CD4-positive, alpha-beta T cell treated with Interleukin-12 subunit alpha and Interleukin-12 subunit beta, for 1 hour (primary cell): ENCODE measurements around the gene KCTD18.

Experiments
- DNase-seq: peaks from one replicate; pipeline ENCODE4 v3.0.0-alpha.2; 2020

The KCTD18 gene

DNA sequence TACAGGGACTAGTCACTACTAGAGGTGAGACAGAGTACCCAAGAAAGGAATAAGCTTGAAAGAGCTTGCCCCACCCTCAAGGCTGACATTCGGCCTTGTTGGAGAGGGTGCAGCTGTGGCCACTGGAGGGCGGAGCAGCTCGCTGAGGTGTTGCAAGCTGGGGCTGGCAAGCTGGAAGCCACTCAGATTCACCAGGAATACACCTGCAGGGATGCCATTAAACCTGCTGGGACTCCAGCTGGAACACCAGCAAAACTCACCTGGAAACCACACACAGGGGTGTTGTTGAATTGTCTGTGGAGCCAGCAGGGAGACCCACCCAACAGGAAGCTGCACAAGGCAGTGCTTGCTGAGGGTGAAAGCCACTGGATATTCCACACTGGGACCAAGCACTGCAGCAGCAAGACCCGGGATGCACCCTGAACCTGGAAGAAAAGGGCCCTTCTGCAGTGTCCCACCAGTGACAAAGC, 26.1 kb downstream of the KCTD18 start:
- DNase-seq = no peak

DNA sequence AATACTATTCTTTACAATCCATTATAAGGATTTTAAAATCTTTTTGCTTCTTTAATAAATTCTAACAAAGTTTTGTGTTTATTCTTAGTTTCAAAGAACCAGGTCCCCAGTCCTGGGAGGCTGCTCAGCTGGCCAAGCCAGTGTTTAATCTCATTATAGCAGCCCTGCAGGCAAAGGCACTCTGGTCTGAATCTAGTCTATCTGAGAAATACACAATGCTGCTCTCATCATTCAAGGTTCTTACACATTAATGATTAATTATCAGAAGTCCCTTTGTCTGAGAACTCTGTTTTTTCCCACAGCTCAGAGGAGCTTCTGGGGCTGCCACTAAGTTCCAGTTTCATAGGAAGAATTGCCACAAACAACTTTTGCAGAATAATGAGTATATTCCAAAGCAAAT, 27.7 kb downstream of the KCTD18 start:
- DNase-seq = no peak

DNA sequence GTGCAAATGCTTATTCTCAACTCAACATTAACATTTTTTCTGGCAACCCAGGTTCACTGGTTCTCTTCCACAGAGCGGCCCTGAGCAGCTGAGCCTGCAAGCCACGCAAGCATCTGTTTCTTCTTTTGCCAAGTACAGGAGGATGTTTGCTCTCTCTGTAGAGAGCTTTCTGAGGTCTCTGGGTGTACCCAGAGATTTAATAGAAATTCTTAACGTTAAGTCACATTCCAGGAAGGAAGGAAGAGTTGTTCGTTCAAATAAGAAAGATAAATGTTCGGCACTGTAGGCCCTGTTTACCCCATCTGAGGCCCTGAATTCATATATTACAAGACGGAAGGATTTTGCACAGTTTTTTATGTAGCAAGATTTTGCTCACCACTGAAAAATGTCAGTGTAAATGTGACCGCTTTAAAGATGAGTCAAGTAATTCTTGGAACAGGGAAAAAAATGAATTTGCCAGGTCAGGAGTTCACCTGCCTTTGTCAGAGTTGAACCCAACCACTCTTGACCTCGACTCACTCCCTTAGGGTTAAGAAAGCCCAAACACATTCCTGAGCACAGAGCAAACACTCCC, 30.1 kb downstream of the KCTD18 start:
- no peak for DNase-seq

DNA sequence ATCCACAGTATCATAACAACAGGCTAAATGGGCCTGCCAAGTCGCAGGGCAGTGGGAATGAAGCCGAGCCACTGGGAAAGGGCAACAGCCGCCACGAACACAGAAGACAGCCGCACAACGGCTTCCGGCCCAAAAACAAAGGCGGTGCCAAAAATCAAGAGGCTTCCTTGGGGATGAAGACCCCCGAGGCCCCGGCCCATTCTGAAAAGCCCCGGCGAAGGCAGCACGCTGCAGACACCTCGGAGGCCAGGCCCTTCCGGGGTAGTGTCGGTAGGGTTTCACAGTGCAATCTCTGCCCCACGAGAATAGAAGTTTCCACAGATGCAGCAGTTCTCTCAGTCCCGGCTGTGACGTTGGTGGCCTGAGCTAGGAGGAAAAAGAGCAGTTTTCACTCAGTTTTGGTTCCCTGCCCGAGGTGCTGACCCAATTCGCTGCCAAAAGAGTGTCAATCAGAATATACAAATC, 32.2 kb downstream of the KCTD18 start:
- DNase-seq = no peak

DNA sequence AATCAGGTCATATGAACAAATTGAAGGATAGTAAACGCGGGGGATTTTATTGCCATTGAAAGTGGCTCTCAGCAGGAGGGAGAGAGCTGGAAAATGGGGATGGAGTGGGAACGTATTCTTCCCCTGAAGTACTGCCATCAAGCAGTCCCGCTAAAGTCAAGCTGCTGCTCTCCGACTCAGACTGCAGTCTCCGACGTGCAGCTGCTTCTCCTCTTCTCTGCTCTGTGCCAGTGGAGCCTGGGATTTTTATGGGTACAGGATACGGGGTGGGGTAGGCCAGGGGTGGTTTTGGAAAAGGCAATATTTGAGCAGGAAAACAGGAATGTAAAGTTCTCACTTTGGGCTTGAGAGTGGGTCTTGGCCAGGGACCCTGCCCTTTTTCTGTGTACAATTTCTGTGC, 33.0 kb downstream of the KCTD18 start:
- DNase-seq = no peak

DNA sequence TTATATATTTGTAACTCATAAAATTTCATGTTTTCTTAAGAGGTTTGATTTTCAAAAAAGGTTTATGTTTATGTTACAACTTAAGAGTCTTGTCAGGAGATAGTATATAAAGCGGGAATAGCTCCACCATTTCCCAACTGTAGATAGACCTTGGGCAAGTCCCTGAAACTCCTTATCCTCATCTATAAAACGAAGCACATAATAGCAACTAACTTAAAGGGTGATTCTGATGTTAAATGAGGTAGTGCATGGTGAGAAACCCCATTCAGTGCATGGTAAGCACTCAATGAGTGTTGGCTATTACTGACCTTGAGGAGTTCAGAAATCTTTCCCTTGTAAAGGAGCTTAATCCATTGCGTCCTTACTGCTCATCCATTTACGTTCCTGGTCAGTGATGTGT, 34.1 kb downstream of the KCTD18 start:
- no peak for DNase-seq

DNA sequence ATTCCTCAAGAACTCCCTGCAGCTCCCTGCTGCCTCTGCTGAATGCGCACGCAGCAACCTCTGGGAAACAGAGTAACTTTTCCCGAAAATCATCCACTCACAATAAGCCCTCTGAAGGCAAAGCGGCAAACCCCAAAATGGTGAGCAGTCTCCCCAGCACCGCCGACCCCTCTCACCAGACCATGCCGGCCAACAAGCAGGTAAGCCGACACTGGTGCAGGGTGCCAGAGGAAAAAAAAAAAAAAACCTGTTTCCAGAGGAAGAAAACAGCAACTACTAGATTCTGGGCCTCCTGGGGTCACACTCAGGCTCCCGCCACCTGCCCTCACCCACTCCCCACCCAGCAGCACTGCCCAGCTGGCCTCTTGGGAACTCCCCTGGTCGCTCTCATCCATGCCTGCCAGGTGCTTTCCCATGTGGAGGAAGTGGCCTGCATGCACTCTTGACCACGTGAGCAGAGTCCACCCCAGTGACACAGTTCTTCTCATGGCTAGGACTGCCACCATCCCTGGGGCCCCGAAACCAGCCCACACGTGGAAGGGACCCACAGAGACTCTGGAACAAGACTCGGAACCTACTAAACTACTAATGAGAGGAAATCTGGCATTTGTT, 36.9 kb downstream of the KCTD18 start:
- DNase-seq = no peak

DNA sequence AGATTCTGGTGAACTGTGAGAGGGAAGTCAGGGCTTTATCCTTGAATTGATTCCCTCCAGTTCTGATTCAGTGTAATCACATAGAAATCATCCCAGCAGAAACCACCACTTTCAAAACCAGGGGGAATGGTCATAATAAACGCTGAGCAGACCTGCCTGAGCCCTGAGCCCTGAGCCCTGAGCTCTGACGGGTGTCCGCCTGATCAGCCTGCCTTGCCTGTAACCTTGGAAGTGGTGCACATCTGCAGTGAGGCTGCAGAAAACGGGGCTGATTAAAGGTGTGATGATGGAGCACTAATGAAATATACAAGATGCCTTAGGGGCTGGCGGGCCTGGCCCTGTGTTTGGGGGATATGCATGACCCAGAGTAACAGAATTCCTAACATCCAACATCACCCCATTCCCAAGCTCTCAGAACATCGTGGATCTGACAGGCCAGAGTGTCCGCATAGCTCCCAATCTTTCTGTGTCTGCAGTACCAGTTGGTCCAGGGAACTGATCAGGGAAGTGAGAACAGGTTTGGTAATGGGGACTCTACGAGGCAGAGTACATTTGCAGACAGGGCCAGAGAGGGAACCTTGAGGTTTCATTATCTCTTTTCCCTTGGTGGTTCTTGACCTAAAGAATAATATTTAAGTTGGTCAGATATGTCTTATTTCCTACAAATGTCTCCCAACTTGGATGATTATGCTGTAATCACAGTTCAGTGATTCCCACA, 37.8 kb downstream of the KCTD18 start:
- DNase-seq = no peak

DNA sequence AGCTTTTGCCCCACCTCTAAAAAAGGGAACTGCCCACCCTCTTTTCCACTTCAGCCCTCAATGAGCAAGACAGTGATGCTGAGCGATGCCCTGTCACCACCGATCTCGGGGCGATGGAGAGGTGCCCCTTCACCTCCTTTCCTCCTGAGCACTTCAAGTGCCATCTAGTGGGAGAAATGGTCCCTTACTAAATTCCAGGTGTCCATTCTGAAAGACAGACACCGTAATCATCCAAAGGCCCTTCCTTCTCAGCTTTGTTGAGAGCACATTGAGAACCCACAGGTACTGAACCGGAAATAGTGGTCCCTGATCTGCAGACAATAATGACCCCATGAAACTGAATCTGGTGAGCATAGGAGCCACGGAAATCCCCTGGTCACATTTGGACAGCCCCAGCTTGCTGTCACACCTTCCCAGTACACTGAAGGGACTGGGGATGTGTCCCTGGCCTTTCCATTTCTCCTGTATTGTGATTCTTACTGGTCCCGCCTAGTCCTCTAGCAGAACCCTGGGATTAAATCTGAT, 38.5 kb downstream of the KCTD18 start:
- DNase-seq = peak; percentile 64

DNA sequence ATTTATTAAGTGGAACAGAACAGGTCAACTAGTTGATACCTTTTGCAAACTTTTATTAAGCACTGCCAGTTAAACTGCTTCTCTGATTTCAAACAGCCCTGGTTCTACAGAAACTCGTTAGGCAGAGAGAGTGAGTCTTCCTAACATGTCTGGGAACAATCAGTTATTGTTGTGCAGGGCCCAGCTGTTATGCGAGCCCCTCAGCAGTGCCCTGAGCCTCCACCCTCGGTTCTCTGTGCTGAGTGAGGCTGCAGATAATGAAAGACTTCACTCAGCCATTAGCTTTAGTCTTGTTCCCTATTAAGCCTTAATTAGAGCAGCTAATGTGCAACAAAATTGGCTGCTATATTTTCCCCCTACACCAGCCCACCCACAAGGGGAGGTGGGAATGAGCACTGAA, 39.6 kb downstream of the KCTD18 start:
- no peak for DNase-seq

DNA sequence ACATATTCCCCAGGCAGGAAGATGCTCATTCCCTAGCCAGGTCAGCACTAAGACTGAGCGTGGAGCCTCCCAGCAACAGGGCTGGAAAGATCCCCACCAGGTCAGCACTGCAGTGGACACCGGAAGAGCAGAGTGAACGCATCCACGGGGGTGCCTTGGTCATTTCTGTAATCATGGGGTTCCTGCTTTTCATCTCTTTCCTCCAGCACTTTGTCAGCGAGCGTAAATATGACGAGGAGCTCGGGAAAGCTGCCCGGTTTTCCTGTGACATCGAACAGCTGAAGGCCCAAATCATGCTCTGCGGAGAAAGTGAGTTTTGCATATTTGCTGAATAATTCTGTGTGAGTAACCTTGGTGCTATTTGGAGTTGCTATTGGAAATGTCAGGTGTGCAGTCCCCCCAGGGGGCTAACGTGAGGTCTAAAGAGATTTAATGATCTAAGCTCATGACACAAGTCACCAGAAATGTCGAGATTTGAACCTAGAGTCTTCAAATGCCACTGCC, 40.1 kb downstream of the KCTD18 start:
- DNase-seq = no peak

DNA sequence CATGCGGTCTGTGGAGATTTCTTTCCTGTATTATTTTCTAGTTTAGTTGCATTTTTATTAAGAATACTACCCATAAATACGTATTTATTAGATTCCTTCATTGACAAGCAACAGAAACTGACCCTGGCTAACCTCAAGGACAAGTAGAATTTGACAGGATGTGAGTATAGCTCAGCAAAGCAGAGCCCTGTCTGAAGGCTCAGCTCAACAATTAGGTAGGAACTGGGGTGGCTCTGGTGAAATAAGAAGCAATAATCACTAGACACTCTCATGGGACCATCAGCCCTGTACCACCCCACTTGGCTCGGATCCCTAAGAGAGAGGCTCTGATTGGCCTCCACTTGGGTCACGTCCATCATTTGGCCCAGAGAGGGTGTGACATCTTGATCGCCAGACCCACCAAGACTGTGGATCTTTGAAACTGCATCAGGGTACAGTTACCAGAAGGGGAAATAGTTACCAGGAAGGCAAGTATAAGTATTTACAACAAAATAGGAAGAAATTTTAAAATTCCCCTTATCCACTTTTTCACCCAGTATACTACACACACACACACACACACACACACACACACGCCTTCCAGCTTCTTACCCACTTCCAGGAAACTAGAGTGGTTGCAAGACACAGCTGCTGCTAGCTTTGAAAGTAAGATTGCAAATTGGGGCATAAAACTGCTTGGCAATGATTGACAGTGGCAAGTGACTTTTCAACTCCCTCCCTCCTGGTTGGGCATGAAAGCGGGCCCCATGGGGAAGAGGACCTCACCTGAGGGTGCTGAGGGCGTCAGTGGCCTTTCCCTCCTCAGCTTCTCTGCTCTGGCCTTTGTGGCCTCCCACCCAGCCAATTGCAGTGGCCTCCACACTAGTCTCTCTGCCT, 41.8 kb downstream of the KCTD18 start:
- DNase-seq = peak; percentile 51

DNA sequence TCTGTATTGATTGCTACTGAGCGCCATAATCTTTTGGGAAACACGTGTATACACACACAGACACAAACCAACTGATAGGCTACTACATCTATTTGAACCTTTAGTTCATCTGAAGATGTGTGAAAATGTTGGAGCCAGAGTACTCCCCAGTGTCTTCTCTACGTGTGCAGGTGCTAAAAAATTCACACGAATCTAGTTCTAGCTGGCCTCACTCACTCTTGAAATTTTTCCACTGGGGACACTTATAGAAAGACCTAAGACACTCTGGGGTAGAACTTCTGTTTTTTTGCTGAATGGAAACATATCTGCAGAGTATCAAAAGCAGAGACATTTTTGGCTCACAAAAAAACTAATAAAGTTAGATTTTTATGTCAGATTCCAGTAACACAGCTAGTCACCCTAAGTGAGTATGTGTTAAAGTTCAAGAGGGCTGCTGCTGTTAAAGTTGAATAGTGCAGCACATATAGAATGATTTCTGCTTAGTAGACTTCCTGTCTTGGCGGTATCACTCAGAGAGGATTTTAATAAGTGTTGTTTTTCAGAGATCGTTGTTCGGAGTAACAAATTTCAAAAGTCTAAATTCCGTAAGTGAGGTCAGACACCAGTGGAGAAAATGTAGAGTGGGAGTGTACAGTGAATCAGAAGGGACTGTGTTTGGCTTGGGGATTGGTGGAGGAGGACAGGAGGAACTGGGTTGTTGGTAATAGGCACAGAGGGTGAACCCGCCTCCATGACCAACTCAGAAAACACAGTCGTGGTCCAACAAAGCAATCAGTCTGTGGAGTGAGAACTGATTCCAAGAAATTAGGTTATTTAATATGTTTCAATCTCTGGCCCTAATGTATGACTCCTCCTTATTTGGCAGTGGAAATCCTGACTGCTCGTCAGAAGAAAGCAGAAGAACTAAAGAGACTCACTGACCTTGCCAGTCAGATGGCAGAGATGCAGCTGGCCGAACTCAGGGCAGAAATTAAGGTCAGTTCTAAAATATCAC, 43.1 kb downstream of the KCTD18 start:
- DNase-seq = peak; percentile 52

DNA sequence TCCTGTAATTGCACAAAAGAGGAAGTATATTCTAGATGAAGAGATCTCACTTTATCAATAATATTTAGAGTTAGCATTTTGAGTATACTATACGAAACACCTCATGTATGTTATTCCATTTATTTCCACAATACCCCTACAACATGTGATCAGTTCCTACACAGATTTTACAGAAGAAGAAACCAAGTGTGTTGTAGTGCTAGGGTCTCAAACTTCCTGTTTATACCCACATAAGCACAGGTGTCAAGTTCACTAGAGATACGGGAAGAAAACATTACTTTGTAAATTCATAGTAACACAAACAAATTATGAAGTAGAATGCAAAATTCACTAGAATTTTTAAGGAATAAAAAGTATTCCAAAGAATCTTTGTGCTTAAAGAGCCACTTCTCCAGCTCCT, 46.4 kb downstream of the KCTD18 start:
- DNase-seq = no peak

DNA sequence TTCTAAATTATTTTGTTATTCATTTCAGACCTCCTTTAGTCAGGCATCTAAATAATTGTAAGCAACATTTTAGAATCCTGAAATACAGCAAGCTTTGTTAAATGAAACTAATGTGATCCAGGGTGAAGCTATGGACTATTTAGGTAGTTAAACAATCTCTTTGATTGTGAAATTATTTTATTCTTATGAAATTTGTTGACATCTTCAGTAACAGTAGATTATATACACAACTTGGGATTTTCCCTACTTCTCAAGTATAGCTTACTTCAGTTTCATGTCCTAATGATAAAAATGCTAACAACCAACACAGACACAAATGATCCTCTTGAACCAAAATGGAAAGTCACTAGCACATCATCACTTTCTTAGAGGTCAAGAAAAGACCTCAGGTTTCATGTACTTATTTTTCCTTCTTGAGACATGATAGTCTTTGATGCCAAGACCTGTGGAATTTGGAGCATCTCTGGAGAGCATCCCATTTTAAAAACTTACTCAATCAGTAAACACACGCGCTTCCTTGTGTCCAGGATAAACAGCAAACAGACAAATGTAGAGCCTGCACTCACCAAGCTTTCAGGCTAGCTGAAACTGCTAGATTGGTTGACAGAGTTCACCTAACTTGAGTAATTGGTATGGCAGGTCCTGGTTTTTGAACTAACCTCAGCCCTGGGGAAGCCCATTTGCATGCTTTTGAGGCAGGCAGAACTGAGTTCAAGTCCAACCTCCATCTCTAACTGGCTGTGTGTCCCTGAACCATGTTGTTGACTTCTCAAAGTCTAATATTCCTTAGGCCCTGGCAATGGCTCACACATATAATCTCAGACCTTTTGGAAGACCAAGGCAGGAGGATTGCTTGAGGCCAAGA, 47.8 kb downstream of the KCTD18 start:
- DNase-seq = no peak

DNA sequence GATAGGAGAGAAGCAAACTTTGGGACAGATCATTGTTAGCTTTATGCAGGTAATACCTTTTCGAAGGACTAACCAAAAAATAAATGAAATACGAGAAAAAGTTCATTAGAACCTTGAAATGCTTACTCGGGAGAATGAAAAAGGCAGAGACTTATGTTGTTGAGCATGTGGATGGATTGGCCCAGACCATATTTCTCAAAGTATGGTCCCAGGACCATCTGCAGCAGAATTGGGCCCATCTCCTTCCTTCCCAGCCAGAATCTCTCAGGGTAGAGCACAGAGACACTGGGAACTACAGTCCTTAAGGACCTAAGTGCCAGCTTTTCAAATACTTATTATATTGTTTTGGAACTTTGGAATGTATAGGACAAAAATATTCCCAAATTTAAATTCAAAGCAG, 50.8 kb downstream of the KCTD18 start:
- DNase-seq = no peak

DNA sequence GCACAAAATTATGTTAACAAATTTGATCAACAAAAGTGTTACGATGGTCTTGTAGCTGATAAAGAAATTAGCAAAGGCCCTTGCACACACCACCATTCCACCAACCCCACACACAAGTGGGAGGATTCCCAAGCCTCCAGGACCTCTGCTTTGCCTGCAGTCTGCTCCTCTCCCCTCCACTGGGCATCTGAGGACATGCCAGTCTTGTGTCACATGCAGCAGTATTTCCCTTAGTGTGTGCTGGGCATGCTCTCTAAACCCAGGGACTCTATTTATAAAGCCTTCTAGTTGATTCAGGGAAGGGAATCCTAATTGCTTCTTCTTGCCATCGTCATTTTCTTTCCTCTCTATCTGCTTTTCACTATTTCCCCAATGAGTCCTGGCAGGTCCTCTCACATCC, 53.3 kb downstream of the KCTD18 start:
- DNase-seq = no peak

DNA sequence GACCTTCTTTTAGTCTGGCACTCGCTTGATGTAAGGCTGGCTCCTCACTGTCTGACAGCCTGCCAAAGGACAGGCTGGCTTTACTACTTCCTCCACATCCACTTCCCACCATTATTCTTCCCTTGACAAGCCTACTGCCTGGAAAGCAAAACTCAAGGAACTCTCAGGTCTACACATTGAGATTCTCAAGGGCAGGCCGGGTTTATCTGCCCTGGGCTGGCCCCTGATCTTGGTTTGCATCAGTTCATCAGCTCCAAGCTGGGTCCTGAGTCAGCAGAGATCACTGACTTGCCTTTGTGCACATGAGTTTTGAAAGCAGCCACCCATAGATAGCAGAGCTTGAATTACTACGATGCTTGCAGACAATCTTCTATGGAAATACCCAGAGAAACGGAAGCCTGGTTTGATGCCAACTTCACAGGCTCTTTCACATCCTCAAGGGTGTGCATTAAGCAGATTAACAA, 53.9 kb downstream of the KCTD18 start:
- DNase-seq = peak; percentile 10

DNA sequence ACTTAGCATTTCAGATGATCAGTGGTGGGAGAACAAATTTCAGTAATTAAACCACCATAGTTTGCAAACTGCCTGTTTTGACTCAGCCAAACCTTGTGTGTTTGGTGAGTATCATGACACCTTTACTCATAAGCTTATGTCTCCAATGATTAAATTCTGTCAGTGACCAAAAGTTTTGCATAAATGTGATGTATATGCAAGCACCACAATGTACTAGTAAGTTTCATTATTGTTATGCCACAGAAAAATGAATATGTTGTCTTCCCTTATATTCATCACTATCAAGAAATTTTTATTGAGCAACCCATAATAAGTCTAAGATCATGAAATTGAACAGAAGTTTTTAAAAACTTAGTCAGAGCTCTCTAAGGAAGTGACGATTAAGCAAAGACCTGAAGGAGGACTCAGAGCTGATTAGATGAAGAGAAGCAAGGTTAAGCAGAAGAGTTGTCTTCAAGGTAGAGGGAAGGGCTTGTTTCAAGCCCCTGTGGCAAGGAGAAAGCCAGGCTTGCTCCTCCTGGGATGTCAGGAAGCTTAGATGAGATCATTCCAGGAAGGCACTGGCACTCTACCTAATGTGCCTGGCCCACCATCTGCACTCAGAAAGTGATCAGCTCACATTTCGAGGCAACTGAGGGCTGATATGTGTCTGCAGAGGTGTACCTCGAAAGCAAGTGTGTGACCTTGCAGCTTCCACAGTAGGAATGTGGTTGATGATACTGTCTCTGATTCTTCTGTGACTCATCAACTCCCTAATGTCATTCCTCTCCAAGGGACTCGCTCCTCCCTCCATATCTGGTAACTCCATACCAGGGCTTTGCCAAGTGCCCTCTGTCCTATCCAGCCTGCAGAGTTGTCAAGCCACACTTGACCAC, 54.7 kb downstream of the KCTD18 start:
- DNase-seq = no peak
